ENCODE results near the gene RSU1.

The RSU1 gene

GRCh38 chr10:16597656-16598055, 219.6 kb downstream of the RSU1 start:
- H3K27ac ChIP-seq: no peak overlapping the region
- no peak for TF ChIP-seq ZFX (IDR thresholded peaks at IDR 0.05)
- TF ChIP-seq CTCF (conservative IDR thresholded peaks at IDR 0.05): no peak

GRCh38 chr10:16592378-16592777, 224.8 kb downstream of the RSU1 start:
- TF ChIP-seq ZFX (IDR thresholded peaks at IDR 0.05): no peak
- TF ChIP-seq CTCF (conservative IDR thresholded peaks at IDR 0.05): no peak
- no peak overlapping the region for H3K27ac ChIP-seq

GRCh38 chr10:16586358-16587138, 230.7 kb downstream of the RSU1 start:
- no peak overlapping the region for H3K27ac ChIP-seq

GRCh38 chr10:16585103-16585502, 232.1 kb downstream of the RSU1 start:
- no peak for TF ChIP-seq ZFX (IDR thresholded peaks at IDR 0.05)
- no peak for TF ChIP-seq CTCF (conservative IDR thresholded peaks at IDR 0.05)
- no peak overlapping the region for H3K27ac ChIP-seq

More at GRCh38 chr10:16586358-16587138, 230.7 kb downstream of the RSU1 start:
- TF ChIP-seq ZFX (IDR thresholded peaks at IDR 0.05) (no peak), CTCF (conservative IDR thresholded peaks at IDR 0.05) (no peak)

- H3K27ac ChIP-seq: no peak overlapping the region
- no peak for TF ChIP-seq ZFX (IDR thresholded peaks at IDR 0.05)
- no peak for TF ChIP-seq CTCF (conservative IDR thresholded peaks at IDR 0.05)
These were observed 233.8 kb downstream of the RSU1 start for GRCh38 chr10:16583382-16583781.

GRCh38 chr10:16581202-16581601, 236.0 kb downstream of the RSU1 start:
- TF ChIP-seq CTCF (conservative IDR thresholded peaks at IDR 0.05) (no peak), ZFX (IDR thresholded peaks at IDR 0.05) (no peak)
- H3K27ac ChIP-seq: no peak overlapping the region

GRCh38 chr10:16570731-16571130, 246.5 kb downstream of the RSU1 start:
- no peak overlapping the region for H3K27ac ChIP-seq
- TF ChIP-seq ZFX (IDR thresholded peaks at IDR 0.05) (no peak), CTCF (conservative IDR thresholded peaks at IDR 0.05) (no peak)

All from C4-2B (cell line).